Liver (tissue), 9 donors: Measurements from ENCODE around the gene CEND1. TPM values are rescaled to one million over a fixed set of nuclear protein-coding genes. Genes with fewer than 3 reads are reported as not detected.

Source experiments
- DNase-seq: peaks from one replicate; pipeline ENCODE4 v3.0.0-alpha.2; 2017; ENCODE audit warnings: low spot score
- H3K27ac ChIP-seq, 2 donors: one replicate each; pipeline ENCODE4 v1.7.0; 2013; ENCODE audit warnings: inconsistent platforms in 2 of 2, low read length in 2 of 2, control low read depth in 1 of 2, low read depth in 1 of 2, mild to moderate bottlenecking in 1 of 2
- H3K27me3 ChIP-seq, 4 donors: one replicate each; pipeline versions ENCODE4 v1.6.1 to v1.7.0; 2013; ENCODE audit warnings: low read length in 3 of 4, inconsistent platforms in 1 of 4, mild to moderate bottlenecking in 1 of 4, moderate library complexity in 1 of 4; ENCODE audit not compliant: control insufficient read depth in 4 of 4, insufficient read depth in 4 of 4
- H3K36me3 ChIP-seq, 4 donors: one replicate each; pipeline versions ENCODE4 v1.6.1 to v1.7.0; 2013; ENCODE audit warnings: low read length in 3 of 4, mild to moderate bottlenecking in 3 of 4, low read depth in 1 of 4, moderate library complexity in 1 of 4; ENCODE audit not compliant: control insufficient read depth in 4 of 4, insufficient read depth in 3 of 4
- H3K4me1 ChIP-seq, 4 donors: one replicate each; pipeline versions ENCODE4 v1.6.1 to v1.7.0; 2013; ENCODE audit warnings: low read length in 3 of 4, mild to moderate bottlenecking in 3 of 4, moderate library complexity in 1 of 4; ENCODE audit not compliant: control insufficient read depth in 4 of 4, insufficient read depth in 4 of 4
- H3K4me3 ChIP-seq, 3 donors: one replicate each; pipeline versions ENCODE4 v1.6.1 to v1.7.0; 2013; ENCODE audit warnings: low read length in 3 of 3, control low read depth in 1 of 3, low read depth in 1 of 3, mild to moderate bottlenecking in 1 of 3
- H3K9ac ChIP-seq, 2 donors: one replicate each; pipeline ENCODE4 v1.7.0; 2013; ENCODE audit warnings: low read length in 2 of 2, mild to moderate bottlenecking in 2 of 2, moderate library complexity in 2 of 2, control low read depth in 1 of 2, low read depth in 1 of 2
- H3K9me3 ChIP-seq, 4 donors: one replicate each; pipeline versions ENCODE4 v1.6.1 to v1.7.0; 2013; ENCODE audit warnings: low read length in 3 of 4; ENCODE audit not compliant: control insufficient read depth in 4 of 4
- CTCF ChIP-seq: fragments of 150-350 bp; IDR thresholded peaks from 2 replicates; pipeline ENCODE4 v1.5.1; 2017; ENCODE audit warnings: improper control_type of control experiment, low read depth, low read length; ENCODE audit not compliant: missing input control
- EGR1 ChIP-seq, 2 donors: IDR thresholded peaks; 2 replicates each; pipeline ENCODE4 v1.6.1; 2016 to 2018; ENCODE audit warnings: antibody characterized with exemption in 2 of 2, low read depth in 2 of 2
- FOXA1 ChIP-seq: IDR thresholded peaks from 2 replicates; pipeline ENCODE4 v1.6.1; 2016; ENCODE audit warnings: antibody characterized with exemption
- FOXA2 ChIP-seq: IDR thresholded peaks from 2 replicates; pipeline ENCODE4 v1.6.1; 2016; ENCODE audit warnings: antibody characterized with exemption
- GABPA ChIP-seq, 2 donors: IDR thresholded peaks in 1 of 2; conservative IDR thresholded peaks in 1 of 2; 2 replicates each; pipeline ENCODE4 v1.6.1; 2016; ENCODE audit warnings: antibody characterized with exemption in 2 of 2, mild to moderate bottlenecking in 1 of 2, moderate library complexity in 1 of 2
- HNF4A ChIP-seq, 2 donors: conservative IDR thresholded peaks; 2 replicates each; pipeline ENCODE4 v1.6.1; 2016; ENCODE audit warnings: antibody characterized with exemption in 2 of 2, mild to moderate bottlenecking in 2 of 2
- HNF4G ChIP-seq: IDR thresholded peaks from 2 replicates; pipeline ENCODE4 v1.6.1; 2016; ENCODE audit warnings: antibody characterized with exemption
- JUND ChIP-seq, 2 donors: IDR thresholded peaks; 2 replicates each; pipeline ENCODE4 v1.6.1; 2016; ENCODE audit warnings: antibody characterized with exemption in 2 of 2
- NR2F2 ChIP-seq: IDR thresholded peaks from 2 replicates; pipeline ENCODE4 v1.6.1; 2016; ENCODE audit warnings: antibody characterized with exemption
- RAD21 ChIP-seq, 2 donors: IDR thresholded peaks; 2 replicates each; pipeline ENCODE4 v1.6.1; 2016; ENCODE audit warnings: antibody characterized with exemption in 2 of 2, mild to moderate bottlenecking in 2 of 2
- RXRA ChIP-seq, 2 donors: IDR thresholded peaks; 2 replicates each; pipeline ENCODE4 v1.6.1; 2017 to 2018; ENCODE audit warnings: antibody characterized with exemption in 2 of 2, mild to moderate bottlenecking in 1 of 2
- SP1 ChIP-seq: IDR thresholded peaks from 2 replicates; pipeline ENCODE4 v1.6.1; 2018; ENCODE audit warnings: antibody characterized with exemption, mild to moderate bottlenecking
- TAF1 ChIP-seq: conservative IDR thresholded peaks from 2 replicates; pipeline ENCODE4 v1.6.1; 2016; ENCODE audit warnings: antibody characterized with exemption, mild to moderate bottlenecking
- YY1 ChIP-seq: IDR thresholded peaks from 2 replicates; pipeline ENCODE4 v1.6.1; 2016; ENCODE audit warnings: antibody characterized with exemption, mild to moderate bottlenecking
- ZBTB33 ChIP-seq: IDR thresholded peaks from 2 replicates; pipeline ENCODE4 v1.6.1; 2016; ENCODE audit warnings: antibody characterized with exemption
- WGBS: extraction: QIAGEN DNeasy Blood & Tissue Kit; methylation state at CpG from one replicate; pipeline ENCODE4 v1.1.7; 2013; 5-methylcytosine and 5-hydroxymethylcytosine counted together
- polyA plus RNA-seq, 2 donors: library from polyadenylated mRNA; stranded (reverse) in 1 of 2; unstranded in 1 of 2; fragments of 200-250 nt in 1 of 2; fragments of >200 nt in 1 of 2; fragmentation: Nextera tagmentation in 1 of 2; extraction: Ambion mirVana in 1 of 2; gene quantifications; one replicate each; pipeline versions ENCODE4 v1.2.1 to v1.2.3, GENCODE V29; 2013 to 2015
- total RNA-seq, 2 donors: library from RNA; depleted of rRNA; stranded (reverse); fragments of >200 nt; gene quantifications; one replicate each; pipeline ENCODE4 v1.2.3, GENCODE V29; 2014
- TF ChIP-seq, protein P1 (sequence below): IDR thresholded peaks from 2 replicates; pipeline ENCODE4 v1.6.1; 2016; ENCODE audit warnings: antibody characterized with exemption
- TF ChIP-seq, protein P2 (sequence below): IDR thresholded peaks from 2 replicates; pipeline ENCODE4 v1.6.1; 2016; ENCODE audit warnings: antibody characterized with exemption
- TF ChIP-seq, protein P3 (sequence below): IDR thresholded peaks from 2 replicates; pipeline ENCODE4 v1.6.1; 2016; ENCODE audit warnings: antibody characterized with exemption, mild to moderate bottlenecking
- donor health status: healthy.
- donor health status: healthy.
- donor health status: healthy.
- donor health status: healthy.
- donor health status: healthy.

Gene CEND1
- total and polyA plus RNA-seq, 4 donors, result not detected

GRCh38 chr11:803770-804598 lies 14.1 kb upstream of the CEND1 start:
- H3K4me1 ChIP-seq, result peaks cover 12 to 20% (median 17%) of the 10 kb centered on the region in 4 donors
- WGBS, result 72% methylated on average over 26 of the region's 26 CpGs
- H3K27ac ChIP-seq, result no peak overlapping the region
- no peak overlapping the region for H3K9ac ChIP-seq
- no peak for TF ChIP-seq GABPA (IDR thresholded peaks at IDR 0.05 in 1 of 2, conservative IDR thresholded peaks at IDR 0.05 in 1 of 2)
- TF ChIP-seq RXRA (IDR thresholded peaks at IDR 0.05), result no peak
- no peak for TF ChIP-seq FOXA1
- TF ChIP-seq YY1, result no peak
- TF ChIP-seq, protein P1, sequence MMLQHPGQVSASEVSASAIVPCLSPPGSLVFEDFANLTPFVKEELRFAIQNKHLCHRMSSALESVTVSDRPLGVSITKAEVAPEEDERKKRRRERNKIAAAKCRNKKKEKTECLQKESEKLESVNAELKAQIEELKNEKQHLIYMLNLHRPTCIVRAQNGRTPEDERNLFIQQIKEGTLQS, result no peak
- TF ChIP-seq FOXA2, result no peak
- H3K36me3 ChIP-seq, result peaks cover 0 to 5% (median 1%) of the 10 kb centered on the region in 4 donors
- no peaks in the 10 kb centered on the region for H3K27me3 ChIP-seq
- no peak for DNase-seq
- H3K9me3 ChIP-seq, result no peaks in the 10 kb centered on the region
- H3K4me3 ChIP-seq, result no peak overlapping the region

DNA sequence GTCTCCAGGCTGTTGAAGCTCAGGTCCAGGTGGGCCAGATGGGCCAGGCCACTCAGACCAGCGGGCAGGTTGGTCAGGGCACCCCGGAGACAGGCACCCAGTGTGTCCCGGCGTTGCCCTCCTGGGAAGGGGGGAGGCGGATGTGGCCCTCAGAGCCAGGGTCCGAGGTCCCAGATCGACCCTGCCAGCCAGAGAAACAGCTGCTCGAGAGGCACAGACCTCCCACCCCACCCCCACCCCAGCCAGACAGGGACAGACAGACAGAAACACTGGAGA lies 13.5 kb upstream of the CEND1 start:
- Histone ChIP-seq H3K36me3 (peaks cover 0 to 5% (median 1%) of the 10 kb centered on the region in 4 donors), H3K4me1 (peaks cover 8 to 17% (median 15%) of the 10 kb centered on the region in 4 donors), H3K9me3 (no peaks in the 10 kb centered on the region), H3K4me3 (no peak overlapping the region), H3K9ac (no peak overlapping the region), H3K27ac (no peak overlapping the region), H3K27me3 (no peaks in the 10 kb centered on the region)
- DNase-seq, result no peak
- no peak for TF ChIP-seq FOXA1
- no peak for TF ChIP-seq YY1
- no peak for TF ChIP-seq CTCF
- no peak for TF ChIP-seq HNF4A (conservative IDR thresholded peaks at IDR 0.05)
- no peak for TF ChIP-seq JUND (IDR thresholded peaks at IDR 0.05)
- TF ChIP-seq RAD21 (IDR thresholded peaks at IDR 0.05), result no peak
- no peak for TF ChIP-seq RXRA (IDR thresholded peaks at IDR 0.05)
- TF ChIP-seq ZBTB33, result no peak
- no peak for TF ChIP-seq TAF1
- TF ChIP-seq, protein P1, result no peak
- TF ChIP-seq HNF4G, result no peak
- no peak for TF ChIP-seq EGR1 (IDR thresholded peaks at IDR 0.05; ENCODE audit: low read depth in 2 of 2)
- no peak for TF ChIP-seq NR2F2
- TF ChIP-seq GABPA (IDR thresholded peaks at IDR 0.05 in 1 of 2, conservative IDR thresholded peaks at IDR 0.05 in 1 of 2), result no peak
- TF ChIP-seq, protein P2, sequence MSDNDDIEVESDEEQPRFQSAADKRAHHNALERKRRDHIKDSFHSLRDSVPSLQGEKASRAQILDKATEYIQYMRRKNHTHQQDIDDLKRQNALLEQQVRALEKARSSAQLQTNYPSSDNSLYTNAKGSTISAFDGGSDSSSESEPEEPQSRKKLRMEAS, result no peak
- no peak for TF ChIP-seq SP1
- TF ChIP-seq, protein P3, sequence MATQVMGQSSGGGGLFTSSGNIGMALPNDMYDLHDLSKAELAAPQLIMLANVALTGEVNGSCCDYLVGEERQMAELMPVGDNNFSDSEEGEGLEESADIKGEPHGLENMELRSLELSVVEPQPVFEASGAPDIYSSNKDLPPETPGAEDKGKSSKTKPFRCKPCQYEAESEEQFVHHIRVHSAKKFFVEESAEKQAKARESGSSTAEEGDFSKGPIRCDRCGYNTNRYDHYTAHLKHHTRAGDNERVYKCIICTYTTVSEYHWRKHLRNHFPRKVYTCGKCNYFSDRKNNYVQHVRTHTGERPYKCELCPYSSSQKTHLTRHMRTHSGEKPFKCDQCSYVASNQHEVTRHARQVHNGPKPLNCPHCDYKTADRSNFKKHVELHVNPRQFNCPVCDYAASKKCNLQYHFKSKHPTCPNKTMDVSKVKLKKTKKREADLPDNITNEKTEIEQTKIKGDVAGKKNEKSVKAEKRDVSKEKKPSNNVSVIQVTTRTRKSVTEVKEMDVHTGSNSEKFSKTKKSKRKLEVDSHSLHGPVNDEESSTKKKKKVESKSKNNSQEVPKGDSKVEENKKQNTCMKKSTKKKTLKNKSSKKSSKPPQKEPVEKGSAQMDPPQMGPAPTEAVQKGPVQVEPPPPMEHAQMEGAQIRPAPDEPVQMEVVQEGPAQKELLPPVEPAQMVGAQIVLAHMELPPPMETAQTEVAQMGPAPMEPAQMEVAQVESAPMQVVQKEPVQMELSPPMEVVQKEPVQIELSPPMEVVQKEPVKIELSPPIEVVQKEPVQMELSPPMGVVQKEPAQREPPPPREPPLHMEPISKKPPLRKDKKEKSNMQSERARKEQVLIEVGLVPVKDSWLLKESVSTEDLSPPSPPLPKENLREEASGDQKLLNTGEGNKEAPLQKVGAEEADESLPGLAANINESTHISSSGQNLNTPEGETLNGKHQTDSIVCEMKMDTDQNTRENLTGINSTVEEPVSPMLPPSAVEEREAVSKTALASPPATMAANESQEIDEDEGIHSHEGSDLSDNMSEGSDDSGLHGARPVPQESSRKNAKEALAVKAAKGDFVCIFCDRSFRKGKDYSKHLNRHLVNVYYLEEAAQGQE, result no peak
- TF ChIP-seq FOXA2, result no peak
- WGBS, result 92% methylated on average over 8 of the region's 8 CpGs
